Upper lobe of left lung (tissue), 6 donors: Measurements from ENCODE around the gene ZC3H18. TPM values are rescaled to one million over a fixed set of nuclear protein-coding genes. Genes with fewer than 3 reads are reported as not detected.

Experiments
- ATAC-seq, 2 donors: fragments of 200-7000 bp; cut with Tn5 transposase; one replicate each; pipeline ENCODE4 v1.9.1; 2022; ENCODE audit warnings: mild to moderate bottlenecking in 2 of 2, moderate library complexity in 2 of 2; ENCODE audit not compliant: low FRiP score in 2 of 2
- DNase-seq, 2 donors: peaks; one replicate each; pipeline ENCODE4 v3.0.0-alpha.2; 2019 to 2020
- H3K27ac ChIP-seq, 4 donors: fragments of 200-600 bp; sonication (generic); one replicate each; pipeline ENCODE4 v1.5.1; 2016 to 2019
- H3K27me3 ChIP-seq, 4 donors: fragments of 200-600 bp; sonication (generic); one replicate each; pipeline ENCODE4 v1.5.1; 2017 to 2019
- H3K36me3 ChIP-seq, 4 donors: fragments of 200-600 bp; sonication (generic); one replicate each; pipeline ENCODE4 v1.5.1; 2016 to 2019
- H3K4me1 ChIP-seq, 4 donors: fragments of 200-600 bp; sonication (generic); one replicate each; pipeline ENCODE4 v1.5.1; 2018 to 2019
- H3K4me3 ChIP-seq, 4 donors: fragments of 200-600 bp; sonication (generic); one replicate each; pipeline ENCODE4 v1.5.1; 2017 to 2019; ENCODE audit warnings: mild to moderate bottlenecking in 2 of 4, moderate library complexity in 1 of 4
- H3K9me3 ChIP-seq, 4 donors: fragments of 200-600 bp; sonication (generic); one replicate each; pipeline ENCODE4 v1.5.1; 2018 to 2019
- CTCF ChIP-seq, 6 experiments: fragments of 450-650 bp in 4 of 6; fragments of 200-600 bp in 2 of 6; sonication (generic) in 2 of 6; IDR thresholded peaks; one replicate each; pipeline ENCODE4 v1.5.1; 2016 to 2019; ENCODE audit warnings: antibody characterized with exemption in 6 of 6
- EP300 ChIP-seq, 4 donors: sonication (generic); formaldehyde crosslinking; IDR thresholded peaks; one replicate each; pipeline ENCODE4 v1.5.1; 2017; ENCODE audit warnings: antibody characterized with exemption in 4 of 4, control low read depth in 2 of 4
- POLR2A ChIP-seq, 4 donors: fragments of 450-650 bp; IDR thresholded peaks; one replicate each; pipeline ENCODE4 v1.5.1; 2016 to 2017; ENCODE audit warnings: antibody characterized with exemption in 4 of 4, mild to moderate bottlenecking in 2 of 4
- POLR2AphosphoS5 ChIP-seq, 2 donors: sonication (generic); formaldehyde crosslinking; IDR thresholded peaks; one replicate each; pipeline ENCODE4 v1.5.1; 2017; ENCODE audit warnings: antibody characterized with exemption in 2 of 2
- WGBS, 2 donors: methylation state at CpG; one replicate each; pipeline ENCODE4 v1.1.5; 2017 to 2018; 5-methylcytosine and 5-hydroxymethylcytosine counted together
- total RNA-seq, 6 donors: library from RNA; depleted of rRNA in 4 of 6; stranded (reverse); fragments of >200 nt in 4 of 6; gene quantifications; one replicate each; pipeline versions ENCODE4 v1.1.0 to v1.2.1, GENCODE V29; 2016 to 2021
- donor health status: DM: no; HTN: no; CAD: no; lungs with moderate emphysema.
- donor health status: DM: no; HTN: yes; CAD: no; lungs with severe emphysema.

The ZC3H18 gene
- total RNA-seq, 6 donors from 2014 or later, result 22.0 to 74.4 (median 45.5) TPM

- 93 to 95% methylated on average over 29 of the region's 29 CpGs for WGBS, 2 donors
- Histone ChIP-seq H3K27me3 (no peaks in the 10 kb centered on the region), H3K27ac (no peak overlapping the region), H3K9me3 (no peaks in the 10 kb centered on the region), H3K4me3 (no peak overlapping the region), H3K36me3 (peaks cover 27 to 77% (median 56%) of the 10 kb centered on the region in 4 donors), H3K4me1 (peaks cover 0 to 3% (median 0%) of the 10 kb centered on the region in 4 donors)
- ATAC-seq (no peak), DNase-seq (peak in 1 of 2 donors; percentile 77)
- TF ChIP-seq POLR2AphosphoS5 (IDR thresholded peaks at IDR 0.05) (no peak), EP300 (IDR thresholded peaks at IDR 0.05) (no peak), POLR2A (IDR thresholded peaks at IDR 0.05) (no peak), CTCF (IDR thresholded peaks at IDR 0.05) (no peak)
These were observed 52.7 kb downstream of the ZC3H18 start for GRCh38 chr16:88622866-88623265.

GRCh38 chr16:88623858-88624257 is 53.7 kb downstream of the ZC3H18 start:
- Histone ChIP-seq H3K4me1 (no peaks in the 10 kb centered on the region), H3K27ac (no peak overlapping the region), H3K36me3 (peaks cover 30 to 80% (median 65%) of the 10 kb centered on the region in 4 donors), H3K4me3 (no peak overlapping the region), H3K27me3 (no peaks in the 10 kb centered on the region), H3K9me3 (no peaks in the 10 kb centered on the region)
- WGBS, 2 donors, result 92 to 98% methylated on average over 12 to 13 of the region's 13 CpGs
- peak in 1 of 2 donors; percentile 70 for DNase-seq
- TF ChIP-seq POLR2AphosphoS5 (IDR thresholded peaks at IDR 0.05), result no peak
- no peak for TF ChIP-seq EP300 (IDR thresholded peaks at IDR 0.05)
- TF ChIP-seq CTCF (IDR thresholded peaks at IDR 0.05), result no peak
- no peak for TF ChIP-seq POLR2A (IDR thresholded peaks at IDR 0.05)
- ATAC-seq, result no peak

- H3K36me3 ChIP-seq, result peaks cover 31 to 81% (median 65%) of the 10 kb centered on the region in 4 donors
- H3K4me1 ChIP-seq, result no peaks in the 10 kb centered on the region
- TF ChIP-seq POLR2AphosphoS5 (IDR thresholded peaks at IDR 0.05) (no peak), POLR2A (IDR thresholded peaks at IDR 0.05) (no peak), EP300 (IDR thresholded peaks at IDR 0.05) (no peak), CTCF (IDR thresholded peaks at IDR 0.05) (no peak)
- no peak for ATAC-seq
- no peaks in the 10 kb centered on the region for H3K27me3 ChIP-seq
- no peak overlapping the region for H3K27ac ChIP-seq
- 83 to 96% methylated on average over 3 to 12 of the region's 18 CpGs for WGBS, 2 donors
- H3K4me3 ChIP-seq, result no peak overlapping the region
- H3K9me3 ChIP-seq, result no peaks in the 10 kb centered on the region
- DNase-seq, result peak in 1 of 2 donors; percentile 75
These were observed 54.3 kb downstream of the ZC3H18 start for GRCh38 chr16:88624481-88624880.

- WGBS, 2 donors, result 89 to 91% methylated on average over 11 to 16 of the region's 17 CpGs
- H3K9me3 ChIP-seq, result no peaks in the 10 kb centered on the region
- no peak for ATAC-seq
- no peak overlapping the region for H3K4me3 ChIP-seq
- H3K4me1 ChIP-seq, result no peaks in the 10 kb centered on the region
- no peak for TF ChIP-seq EP300 (IDR thresholded peaks at IDR 0.05)
- TF ChIP-seq POLR2A (IDR thresholded peaks at IDR 0.05), result no peak
- no peak for TF ChIP-seq CTCF (IDR thresholded peaks at IDR 0.05)
- no peaks in the 10 kb centered on the region for H3K27me3 ChIP-seq
- H3K27ac ChIP-seq, result no peak overlapping the region
- peaks cover 37 to 82% (median 67%) of the 10 kb centered on the region in 4 donors for H3K36me3 ChIP-seq
- DNase-seq, result peak in 1 of 2 donors; percentile 72
These were observed 54.9 kb downstream of the ZC3H18 start for GRCh38 chr16:88624977-88625576.

GRCh38 chr16:88626646-88627045 is 56.4 kb downstream of the ZC3H18 start:
- ATAC-seq, result no peak
- no peak overlapping the region for H3K4me3 ChIP-seq
- no peak overlapping the region for H3K27ac ChIP-seq
- H3K9me3 ChIP-seq, result no peaks in the 10 kb centered on the region
- H3K36me3 ChIP-seq, result peaks cover 40 to 97% (median 83%) of the 10 kb centered on the region in 4 donors
- no peak for DNase-seq
- H3K4me1 ChIP-seq, result no peaks in the 10 kb centered on the region
- no peaks in the 10 kb centered on the region for H3K27me3 ChIP-seq
- TF ChIP-seq CTCF (IDR thresholded peaks at IDR 0.05), result no peak
- no peak for TF ChIP-seq POLR2A (IDR thresholded peaks at IDR 0.05)
- no peak for TF ChIP-seq EP300 (IDR thresholded peaks at IDR 0.05)
- no peak for TF ChIP-seq POLR2AphosphoS5 (IDR thresholded peaks at IDR 0.05)
- 93 to 95% methylated on average over 9 of the region's 9 CpGs for WGBS, 2 donors
